HepG2 (cell line): ENCODE data around the gene CISH. TPM values are rescaled to one million over a fixed set of nuclear protein-coding genes. Genes with fewer than 3 reads are reported as not detected.

Experiments
- ATF5 ChIP-seq: sonication (generic); formaldehyde crosslinking; IDR thresholded peaks from 2 replicates; pipeline ENCODE4 v1.4.0; 2020; ENCODE audit warnings: mild to moderate bottlenecking, low read depth, missing genetic modification reagents
- ATRX ChIP-seq: sonication (generic); formaldehyde crosslinking; IDR thresholded peaks from 2 replicates; pipeline ENCODE4 v1.4.0; 2020; ENCODE audit warnings: missing genetic modification reagents, borderline replicate concordance
- CEBPG ChIP-seq: IDR thresholded peaks from 2 replicates; pipeline ENCODE4 v1.6.1; 2016
- DMAP1 ChIP-seq: IDR thresholded peaks from 2 replicates; pipeline ENCODE4 v1.6.1; 2016
- ELF4 ChIP-seq: sonication (generic); formaldehyde crosslinking; IDR thresholded peaks from 2 replicates; pipeline ENCODE4 v1.5.0; 2020; ENCODE audit warnings: missing genetic modification reagents, mild to moderate bottlenecking, moderate library complexity, borderline replicate concordance
- GABPA ChIP-seq, 2 experiments: IDR thresholded peaks; 2 replicates each; pipeline ENCODE4 v1.6.1; 2011 to 2016; ENCODE audit warnings: low read depth in 2 of 2, low read length in 1 of 2, missing biosample characterization in 1 of 2, missing genetic modification characterization in 1 of 2
- ISL2 ChIP-seq: sonication (generic); formaldehyde crosslinking; IDR thresholded peaks from 2 replicates; pipeline ENCODE4 v1.5.0; 2020; ENCODE audit warnings: missing genetic modification reagents
- JUND ChIP-seq: sonication (generic); formaldehyde crosslinking; IDR thresholded peaks from 2 replicates; pipeline ENCODE4 v1.8.0; 2022; ENCODE audit warnings: mild to moderate bottlenecking, missing genetic modification reagents
- NCOA2 ChIP-seq: sonication (generic); formaldehyde crosslinking; IDR thresholded peaks from 2 replicates; pipeline ENCODE4 v1.8.0; 2022; ENCODE audit warnings: inconsistent platforms
- NFKBIZ ChIP-seq: IDR thresholded peaks from 2 replicates; pipeline ENCODE4 v1.6.1; 2018; ENCODE audit warnings: missing genetic modification reagents, missing compliant biosample characterization
- NR1H2 ChIP-seq: sonication (generic); formaldehyde crosslinking; IDR thresholded peaks from 2 replicates; pipeline ENCODE4 v1.8.1; 2022; ENCODE audit warnings: low read depth, missing genetic modification reagents, borderline replicate concordance
- POLR2G ChIP-seq: fragments of 200-400 bp; formaldehyde crosslinking; IDR thresholded peaks from 2 replicates; pipeline ENCODE4 v1.6.1; 2018; ENCODE audit warnings: mild to moderate bottlenecking, low read depth, low read length, moderate library complexity
- RNF2 ChIP-seq: fragments of 450-650 bp; conservative IDR thresholded peaks from 2 replicates; pipeline ENCODE4 v1.6.1; 2016; ENCODE audit warnings: low read depth
- SALL2 ChIP-seq: sonication (generic); formaldehyde crosslinking; IDR thresholded peaks from 2 replicates; pipeline ENCODE4 v1.8.1; 2023; ENCODE audit warnings: mild to moderate bottlenecking, missing genetic modification reagents, inconsistent platforms
- SIX4 ChIP-seq: sonication (generic); formaldehyde crosslinking; IDR thresholded peaks from 2 replicates; pipeline ENCODE4 v1.4.0; 2020; ENCODE audit warnings: missing genetic modification reagents
- SOX6 ChIP-seq, 2 experiments: fragments of 450-650 bp in 1 of 2; sonication (generic) in 1 of 2; formaldehyde crosslinking in 1 of 2; IDR thresholded peaks; 2 replicates each; pipeline versions ENCODE4 v1.4.0 to v1.6.1; 2017 to 2020; ENCODE audit warnings: antibody characterized with exemption in 1 of 2, mild to moderate bottlenecking in 1 of 2, missing genetic modification reagents in 1 of 2
- SP1 ChIP-seq, 2 experiments: fragments of 450-650 bp in 1 of 2; sonication (generic) in 1 of 2; formaldehyde crosslinking in 1 of 2; IDR thresholded peaks; 2 replicates each; pipeline versions ENCODE4 v1.4.0 to v1.6.1; 2016 to 2020; ENCODE audit warnings: missing genetic modification reagents in 1 of 2
- TCF7 ChIP-seq: sonication (generic); IDR thresholded peaks from 2 replicates; pipeline ENCODE4 v1.6.1; 2016; ENCODE audit warnings: antibody characterized with exemption, low read depth
- TFDP1 ChIP-seq: IDR thresholded peaks from 2 replicates; pipeline ENCODE4 v1.6.1; 2016; ENCODE audit warnings: missing compliant biosample characterization, missing genetic modification reagents, borderline replicate concordance
- ZFX ChIP-seq: sonication (generic); formaldehyde crosslinking; IDR thresholded peaks from 2 replicates; pipeline ENCODE4 v1.4.0; 2020; ENCODE audit warnings: mild to moderate bottlenecking, low read depth, missing genetic modification reagents, moderate library complexity
- ZFY ChIP-seq: sonication (generic); formaldehyde crosslinking; IDR thresholded peaks from 2 replicates; pipeline ENCODE4 v1.4.0; 2020; ENCODE audit warnings: missing genetic modification reagents
- ZNF609 ChIP-seq: sonication (generic); formaldehyde crosslinking; IDR thresholded peaks from 2 replicates; pipeline ENCODE4 v1.4.0; 2020; ENCODE audit warnings: mild to moderate bottlenecking, missing genetic modification reagents, borderline replicate concordance
- ZNF644 ChIP-seq: IDR thresholded peaks from 2 replicates; pipeline ENCODE4 v1.6.1; 2016; ENCODE audit warnings: low read depth
- polyA plus RNA-seq, 8 experiments: library from polyadenylated mRNA; depleted of rRNA in 3 of 8; stranded (reverse) in 7 of 8; unstranded in 1 of 8; fragments of >200 nt; fragmentation: Illumina TruSeq in 4 of 8; extraction: Trizol in 4 of 8; gene quantifications; 2 replicates each; pipeline versions ENCODE4 v1.2.1 to v1.2.3, GENCODE V29; 2011 to 2016; ENCODE audit warnings: low read depth in 4 of 8, missing spikeins in 1 of 8, mixed read lengths in 1 of 8; ENCODE audit not compliant: insufficient read depth in 1 of 8
- total RNA-seq, 5 experiments: library from RNA; depleted of rRNA; stranded (reverse); fragments of >200 nt; fragmentation: Illumina TruSeq; extraction: Trizol; gene quantifications; 2 replicates each; pipeline ENCODE4 v1.2.3, GENCODE V29; 2016; ENCODE audit warnings: low read depth in 1 of 5

CISH gene
- total and polyA plus RNA-seq, 2 of the 13 experiments (the other 11 are each of a cell fraction or from before 2014, with no cell fraction given) = 0.91 to 1.5 TPM

GRCh38 chr3:50600841-50601591, 10.6 kb downstream of the CISH start (continued):
- peak; percentile 90 for TF ChIP-seq NCOA2 (CRISPR knock-in tag)
- peak; percentile 94 for TF ChIP-seq ZFX (CRISPR knock-in tag)
- TF ChIP-seq JUND (CRISPR knock-in tag) = peak; percentile 64; the same call in 1 of the 2 replicates
- peak; percentile 91 for TF ChIP-seq CEBPG
- TF ChIP-seq ATRX (CRISPR knock-in tag) = no peak
- TF ChIP-seq TFDP1 (CRISPR knock-in tag) = peak; percentile 61; the same call in 1 of the 2 replicates
- peak; percentile 56; the same call in 1 of the 2 replicates for TF ChIP-seq TCF7
- TF ChIP-seq GABPA (IDR thresholded peaks at IDR 0.05; ENCODE audit: low read depth, low read length) = no peak
- peak; percentile 53 for TF ChIP-seq GABPA (CRISPR knock-in tag; IDR thresholded peaks at IDR 0.05; ENCODE audit: low read depth)
- 0 out of 2 replicates have a peak, but pooled peaks have one; percentile 36 for TF ChIP-seq RNF2
- TF ChIP-seq POLR2G = no peak
- no peak for TF ChIP-seq SOX6 (IDR thresholded peaks at IDR 0.05)
- TF ChIP-seq SOX6 (CRISPR knock-in tag; IDR thresholded peaks at IDR 0.05) = peak; percentile 81
- TF ChIP-seq SIX4 (CRISPR knock-in tag) = peak; percentile 72
- peak; percentile 92 for TF ChIP-seq ZFY (CRISPR knock-in tag)
- no peak for TF ChIP-seq NR1H2 (CRISPR knock-in tag)
- TF ChIP-seq ZNF609 = peak; percentile 54; the same call in 1 of the 2 replicates
- peak; percentile 87 for TF ChIP-seq ISL2 (CRISPR knock-in tag)
- TF ChIP-seq DMAP1 (CRISPR knock-in tag) = peak; percentile 83; the same call in 1 of the 2 replicates
- TF ChIP-seq ZNF644 (CRISPR knock-in tag) = peak; percentile 53; the same call in 1 of the 2 replicates
- TF ChIP-seq ELF4 (CRISPR knock-in tag) = 0 out of 2 replicates have a peak, but pooled peaks have one; percentile 39
- TF ChIP-seq SALL2 = peak; percentile 35; the same call in 1 of the 2 replicates
- no peak for TF ChIP-seq SP1 (IDR thresholded peaks at IDR 0.05)
- TF ChIP-seq SP1 (CRISPR knock-in tag; IDR thresholded peaks at IDR 0.05) = peak; percentile 54
- TF ChIP-seq NFKBIZ = peak; percentile 48; the same call in 1 of the 2 replicates
- no peak for TF ChIP-seq ATF5 (CRISPR knock-in tag)
